Measurements from ENCODE around the gene LEP.

Gene LEP

GRCh38 chr7:128240696-128241386 is at the start of gene LEP:
TSS of gene LEP (plus strand) at chr7:128241278. CDS start at chr7:128252019, 10,741 bp downstream.
- DNase-seq = no peak

GRCh38 chr7:128192497-128193142 is 48.5 kb upstream of the LEP start:
- no peak for DNase-seq

GRCh38 chr7:128194533-128195282 is 46.4 kb upstream of the LEP start:
- DNase-seq = no peak

GRCh38 chr7:128197589-128197988 is 43.5 kb upstream of the LEP start:
- no peak for DNase-seq

- no peak for DNase-seq
These were observed 43.0 kb upstream of the LEP start for GRCh38 chr7:128197989-128198580.

- DNase-seq = no peak
These were observed 40.7 kb upstream of the LEP start for GRCh38 chr7:128200376-128200775.

- DNase-seq = no peak
These were observed 39.9 kb upstream of the LEP start for GRCh38 chr7:128201067-128201689.

- DNase-seq = no peak
These were observed 39.4 kb upstream of the LEP start for GRCh38 chr7:128201690-128202085.

GRCh38 chr7:128202287-128202957 is 38.7 kb upstream of the LEP start:
- DNase-seq = no peak

GRCh38 chr7:128203047-128203491 is 38.0 kb upstream of the LEP start:
- DNase-seq = no peak

- no peak for DNase-seq
These were observed 37.3 kb upstream of the LEP start for GRCh38 chr7:128203710-128204214.

GRCh38 chr7:128204455-128204854 is 36.6 kb upstream of the LEP start:
- no peak for DNase-seq

GRCh38 chr7:128205068-128205467 is 36.0 kb upstream of the LEP start:
- no peak for DNase-seq

GRCh38 chr7:128206017-128206746 is 34.9 kb upstream of the LEP start:
- no peak for DNase-seq

GRCh38 chr7:128206747-128207500 is 34.2 kb upstream of the LEP start:
- DNase-seq = no peak

GRCh38 chr7:128207609-128208008 is 33.5 kb upstream of the LEP start:
- DNase-seq = no peak

- DNase-seq = no peak
These were observed 31.6 kb upstream of the LEP start for GRCh38 chr7:128209229-128210035.

- DNase-seq = no peak
These were observed 31.1 kb upstream of the LEP start for GRCh38 chr7:128210036-128210347.

GRCh38 chr7:128210590-128211570 is 30.2 kb upstream of the LEP start:
- DNase-seq = no peak

All from NCI-H446 treated with DMSO at 0.1 percent for 48 hours (cell line).